GM23338 (cell line): ENCODE measurements around the gene SRRM2.

Experiments
- CREB1 ChIP-seq: fragments of 250-450 bp; sonication (Bioruptor Pico); IDR thresholded peaks from 2 replicates; pipeline ENCODE4 v1.5.0; 2020; ENCODE audit warnings: low read depth, mild to moderate bottlenecking, moderate library complexity
- EZH2 ChIP-seq: fragments of 200-600 bp; sonication (generic); IDR thresholded peaks from one replicate; pipeline ENCODE4 v1.8.0; 2017; ENCODE audit warnings: antibody characterized with exemption, mild to moderate bottlenecking, low read depth; ENCODE audit not compliant: unreplicated experiment
- EZH2phosphoT487 ChIP-seq: fragments of 200-600 bp; sonication (generic); IDR thresholded peaks from one replicate; pipeline ENCODE4 v1.8.1; 2018; ENCODE audit warnings: antibody characterized with exemption; ENCODE audit not compliant: unreplicated experiment
- NANOG ChIP-seq: IDR thresholded peaks from 2 replicates; pipeline ENCODE4 v1.6.1; 2016; ENCODE audit warnings: antibody characterized with exemption, borderline replicate concordance
- POLR2AphosphoS5 ChIP-seq: IDR thresholded peaks from 2 replicates; pipeline ENCODE4 v1.6.1; 2016; ENCODE audit warnings: antibody characterized with exemption, low read depth
- ZNF331 ChIP-seq: fragments of 250-450 bp; sonication (Bioruptor Pico); IDR thresholded peaks from 2 replicates; pipeline ENCODE4 v1.5.0; 2020; ENCODE audit warnings: low read depth, mild to moderate bottlenecking, moderate library complexity
- TF ChIP-seq, protein P1 (sequence below), 2 experiments: fragments of 200-600 bp in 1 of 2; sonication (generic) in 1 of 2; conservative IDR thresholded peaks; 2 replicates each; pipeline versions ENCODE4 v1.5.1 to v1.6.1; 2016 to 2017; ENCODE audit warnings: antibody characterized with exemption in 2 of 2, low read depth in 2 of 2, mild to moderate bottlenecking in 2 of 2, moderate library complexity in 1 of 2

DNA sequence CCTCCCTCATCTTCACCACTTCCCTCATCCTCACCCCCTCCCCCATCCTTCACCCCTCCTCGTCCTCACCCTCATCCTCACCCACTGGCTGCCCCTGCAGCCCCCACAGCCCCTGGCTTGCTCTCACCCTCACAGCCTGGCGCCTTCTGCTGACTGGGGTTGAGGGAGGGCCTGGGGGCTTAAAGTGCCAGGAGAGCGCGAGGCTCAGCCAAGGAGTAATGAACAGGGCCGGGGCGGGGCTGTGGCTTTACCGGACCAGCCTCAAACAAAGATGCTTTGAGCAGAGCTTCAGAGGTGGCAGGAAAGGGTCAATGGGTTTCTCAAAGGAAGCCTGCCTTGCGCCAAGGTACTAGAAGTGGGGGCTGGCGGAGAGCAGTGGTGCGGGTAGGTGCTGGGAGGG, 35.0 kb downstream of the SRRM2 start, which contains the start of gene PRSS33:
- TF ChIP-seq, protein P1, sequence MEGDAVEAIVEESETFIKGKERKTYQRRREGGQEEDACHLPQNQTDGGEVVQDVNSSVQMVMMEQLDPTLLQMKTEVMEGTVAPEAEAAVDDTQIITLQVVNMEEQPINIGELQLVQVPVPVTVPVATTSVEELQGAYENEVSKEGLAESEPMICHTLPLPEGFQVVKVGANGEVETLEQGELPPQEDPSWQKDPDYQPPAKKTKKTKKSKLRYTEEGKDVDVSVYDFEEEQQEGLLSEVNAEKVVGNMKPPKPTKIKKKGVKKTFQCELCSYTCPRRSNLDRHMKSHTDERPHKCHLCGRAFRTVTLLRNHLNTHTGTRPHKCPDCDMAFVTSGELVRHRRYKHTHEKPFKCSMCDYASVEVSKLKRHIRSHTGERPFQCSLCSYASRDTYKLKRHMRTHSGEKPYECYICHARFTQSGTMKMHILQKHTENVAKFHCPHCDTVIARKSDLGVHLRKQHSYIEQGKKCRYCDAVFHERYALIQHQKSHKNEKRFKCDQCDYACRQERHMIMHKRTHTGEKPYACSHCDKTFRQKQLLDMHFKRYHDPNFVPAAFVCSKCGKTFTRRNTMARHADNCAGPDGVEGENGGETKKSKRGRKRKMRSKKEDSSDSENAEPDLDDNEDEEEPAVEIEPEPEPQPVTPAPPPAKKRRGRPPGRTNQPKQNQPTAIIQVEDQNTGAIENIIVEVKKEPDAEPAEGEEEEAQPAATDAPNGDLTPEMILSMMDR (conservative IDR thresholded peaks at IDR 0.05; ENCODE audit: low read depth in 2 of 2), result no peak
- TF ChIP-seq POLR2AphosphoS5, result no peak
- no peak for TF ChIP-seq NANOG
- no peak for TF ChIP-seq ZNF331
- TF ChIP-seq EZH2phosphoT487, result no peak
- TF ChIP-seq EZH2, result no peak
- TF ChIP-seq CREB1 (CRISPR knock-in tag), result no peak
